Fibroblast of villous mesenchyme (primary cell): ENCODE data around the gene CREB5. TPM values are rescaled to one million over a fixed set of nuclear protein-coding genes. Genes with fewer than 3 reads are reported as not detected.

Experiments
- DNase-seq: peaks from one replicate; pipeline ENCODE4 v3.0.0-alpha.2; 2010; ENCODE audit warnings: low read depth
- H3K4me3 ChIP-seq: 2 replicates; pipeline ENCODE4 v1.5.1; 2011; ENCODE audit warnings: low read depth, mild to moderate bottlenecking, low read length
- CTCF ChIP-seq: IDR thresholded peaks from 2 replicates; pipeline ENCODE4 v1.5.1; 2012; ENCODE audit warnings: low read depth, mild to moderate bottlenecking, low read length; ENCODE audit not compliant: insufficient read depth
- total RNA-seq: library from RNA; depleted of rRNA; stranded (reverse); fragments of >200 nt; gene quantifications from 2 replicates; pipeline ENCODE4 v1.2.3, GENCODE V29; 2012

Gene CREB5
- total RNA-seq, 1 donor = 6.0 TPM

GRCh38 chr7:28586736-28587135 lies 174.4 kb downstream of the CREB5 start:
- no peak for DNase-seq
- no peak overlapping the region for H3K4me3 ChIP-seq
- no peak for TF ChIP-seq CTCF

- TF ChIP-seq CTCF = no peak
Measured at GRCh38 chr7:28587211-28587610, 174.9 kb downstream of the CREB5 start.

GRCh38 chr7:28588602-28589001 lies 176.3 kb downstream of the CREB5 start:
- no peak for TF ChIP-seq CTCF
- no peak for DNase-seq
- H3K4me3 ChIP-seq = no peak overlapping the region

More at GRCh38 chr7:28587211-28587610, 174.9 kb downstream of the CREB5 start:
- DNase-seq = peak; percentile 24
- H3K4me3 ChIP-seq = no peak overlapping the region

- no peak overlapping the region for H3K4me3 ChIP-seq
- TF ChIP-seq CTCF = no peak
- DNase-seq = no peak
Measured at GRCh38 chr7:28591041-28591674, 178.8 kb downstream of the CREB5 start.

GRCh38 chr7:28591725-28592349 lies 179.5 kb downstream of the CREB5 start:
- DNase-seq = no peak
- no peak for TF ChIP-seq CTCF
- no peak overlapping the region for H3K4me3 ChIP-seq

GRCh38 chr7:28592861-28593260 lies 180.5 kb downstream of the CREB5 start:
- no peak overlapping the region for H3K4me3 ChIP-seq
- no peak for TF ChIP-seq CTCF
- DNase-seq = no peak
